GM12878 (cell line): ENCODE results near the gene DDR1.
"Not testable (repeated sequence)": the region's sequence is repeated elsewhere in the genome, so short reads cannot be mapped to it uniquely, and the experiment has no call there.

ENCODE experiments used
- EZH2 ChIP-seq: IDR thresholded peaks from 2 replicates; pipeline ENCODE4 v1.6.1; 2012; ENCODE audit warnings: low read depth, mild to moderate bottlenecking, control low read depth, inconsistent platforms, low read length, borderline replicate concordance; ENCODE audit not compliant: control insufficient read depth
- JUNB ChIP-seq: IDR thresholded peaks from 2 replicates; pipeline ENCODE4 v1.6.1; 2016; ENCODE audit warnings: antibody characterized with exemption, mild to moderate bottlenecking
- POLR2A ChIP-seq: IDR thresholded peaks from 2 replicates; pipeline ENCODE4 v1.6.1; 2011; ENCODE audit warnings: low read depth, mild to moderate bottlenecking, low read length
- SUZ12 ChIP-seq: fragments of 200-600 bp; sonication (generic); IDR thresholded peaks from one replicate; pipeline ENCODE4 v1.6.1; 2018; ENCODE audit warnings: antibody characterized with exemption, mild to moderate bottlenecking; ENCODE audit not compliant: unreplicated experiment
- TBL1XR1 ChIP-seq: IDR thresholded peaks from 2 replicates; pipeline ENCODE4 v1.6.1; 2012; ENCODE audit warnings: low read depth, low read length, improper control_type of control experiment
- ZNF274 ChIP-seq: IDR thresholded peaks from one replicate; pipeline ENCODE4 v1.8.0; 2011; ENCODE audit not compliant: insufficient read length, insufficient read depth
- ZNF384 ChIP-seq: IDR thresholded peaks from 2 replicates; pipeline ENCODE4 v1.6.1; 2012; ENCODE audit warnings: low read depth, mild to moderate bottlenecking, low read length, improper control_type of control experiment, borderline replicate concordance
- TF ChIP-seq, protein P1 (sequence below): IDR thresholded peaks from 2 replicates; pipeline ENCODE4 v1.6.1; 2012; ENCODE audit warnings: low read depth, low read length, improper control_type of control experiment
- TF ChIP-seq, protein P2 (sequence below): IDR thresholded peaks from 2 replicates; pipeline ENCODE4 v1.6.1; 2012; ENCODE audit warnings: low read length, inconsistent platforms
- TF ChIP-seq, protein P3 (sequence below), 3 experiments: IDR thresholded peaks in 2 of 3; conservative IDR thresholded peaks in 1 of 3; 2 replicates each; pipeline ENCODE4 v1.5.1; 2011; ENCODE audit warnings: low read depth in 3 of 3, low read length in 3 of 3, mild to moderate bottlenecking in 3 of 3, control low read depth in 2 of 3, moderate library complexity in 2 of 3, inconsistent platforms in 1 of 3, mixed read lengths in 1 of 3; ENCODE audit not compliant: control insufficient read depth in 2 of 3, insufficient read depth in 1 of 3; ENCODE audit errors: extremely low read depth in 1 of 3
- TF ChIP-seq, protein P4 (sequence below): fragments of 450-650 bp; IDR thresholded peaks from 2 replicates; pipeline ENCODE4 v1.6.1; 2017; ENCODE audit warnings: low read depth, mild to moderate bottlenecking, moderate library complexity
- TF ChIP-seq, protein P5 (sequence below): fragments of 150-350 bp; IDR thresholded peaks from 2 replicates; pipeline ENCODE4 v1.6.1; 2016; ENCODE audit warnings: low read depth, low read length
- TF ChIP-seq, protein P6 (sequence below): IDR thresholded peaks from 2 replicates; pipeline ENCODE4 v1.6.1; 2012; ENCODE audit warnings: mild to moderate bottlenecking, low read depth, low read length

DNA sequence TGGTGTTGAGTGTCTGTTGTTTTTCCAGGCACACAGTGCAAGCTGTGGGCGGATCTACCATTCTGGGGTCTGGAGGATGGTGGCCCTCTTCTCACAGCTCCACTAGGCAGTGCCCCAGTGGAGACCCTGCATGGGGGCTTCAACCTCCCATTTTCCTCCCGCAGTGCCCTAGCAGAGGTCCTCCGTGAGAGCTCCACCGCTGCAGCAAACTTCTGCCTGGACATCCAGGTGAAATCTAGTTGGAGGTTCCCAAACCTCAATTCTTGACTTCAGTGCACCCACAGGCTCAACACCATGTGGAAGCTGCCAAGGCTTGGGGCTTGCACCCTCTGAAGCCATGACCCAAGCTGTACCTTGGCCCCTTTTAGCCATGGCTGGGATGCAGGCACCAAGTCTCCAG is 24.6 kb upstream of the DDR1 start:
- TF ChIP-seq, protein P1, sequence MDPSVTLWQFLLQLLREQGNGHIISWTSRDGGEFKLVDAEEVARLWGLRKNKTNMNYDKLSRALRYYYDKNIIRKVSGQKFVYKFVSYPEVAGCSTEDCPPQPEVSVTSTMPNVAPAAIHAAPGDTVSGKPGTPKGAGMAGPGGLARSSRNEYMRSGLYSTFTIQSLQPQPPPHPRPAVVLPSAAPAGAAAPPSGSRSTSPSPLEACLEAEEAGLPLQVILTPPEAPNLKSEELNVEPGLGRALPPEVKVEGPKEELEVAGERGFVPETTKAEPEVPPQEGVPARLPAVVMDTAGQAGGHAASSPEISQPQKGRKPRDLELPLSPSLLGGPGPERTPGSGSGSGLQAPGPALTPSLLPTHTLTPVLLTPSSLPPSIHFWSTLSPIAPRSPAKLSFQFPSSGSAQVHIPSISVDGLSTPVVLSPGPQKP = not testable (repeated sequence)
- not testable (repeated sequence) for TF ChIP-seq SUZ12, ZNF384, ZNF274, EZH2, TBL1XR1, JUNB, POLR2A
- TF ChIP-seq, protein P2, sequence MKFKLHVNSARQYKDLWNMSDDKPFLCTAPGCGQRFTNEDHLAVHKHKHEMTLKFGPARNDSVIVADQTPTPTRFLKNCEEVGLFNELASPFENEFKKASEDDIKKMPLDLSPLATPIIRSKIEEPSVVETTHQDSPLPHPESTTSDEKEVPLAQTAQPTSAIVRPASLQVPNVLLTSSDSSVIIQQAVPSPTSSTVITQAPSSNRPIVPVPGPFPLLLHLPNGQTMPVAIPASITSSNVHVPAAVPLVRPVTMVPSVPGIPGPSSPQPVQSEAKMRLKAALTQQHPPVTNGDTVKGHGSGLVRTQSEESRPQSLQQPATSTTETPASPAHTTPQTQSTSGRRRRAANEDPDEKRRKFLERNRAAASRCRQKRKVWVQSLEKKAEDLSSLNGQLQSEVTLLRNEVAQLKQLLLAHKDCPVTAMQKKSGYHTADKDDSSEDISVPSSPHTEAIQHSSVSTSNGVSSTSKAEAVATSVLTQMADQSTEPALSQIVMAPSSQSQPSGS = not testable (repeated sequence)
- TF ChIP-seq, protein P3, sequence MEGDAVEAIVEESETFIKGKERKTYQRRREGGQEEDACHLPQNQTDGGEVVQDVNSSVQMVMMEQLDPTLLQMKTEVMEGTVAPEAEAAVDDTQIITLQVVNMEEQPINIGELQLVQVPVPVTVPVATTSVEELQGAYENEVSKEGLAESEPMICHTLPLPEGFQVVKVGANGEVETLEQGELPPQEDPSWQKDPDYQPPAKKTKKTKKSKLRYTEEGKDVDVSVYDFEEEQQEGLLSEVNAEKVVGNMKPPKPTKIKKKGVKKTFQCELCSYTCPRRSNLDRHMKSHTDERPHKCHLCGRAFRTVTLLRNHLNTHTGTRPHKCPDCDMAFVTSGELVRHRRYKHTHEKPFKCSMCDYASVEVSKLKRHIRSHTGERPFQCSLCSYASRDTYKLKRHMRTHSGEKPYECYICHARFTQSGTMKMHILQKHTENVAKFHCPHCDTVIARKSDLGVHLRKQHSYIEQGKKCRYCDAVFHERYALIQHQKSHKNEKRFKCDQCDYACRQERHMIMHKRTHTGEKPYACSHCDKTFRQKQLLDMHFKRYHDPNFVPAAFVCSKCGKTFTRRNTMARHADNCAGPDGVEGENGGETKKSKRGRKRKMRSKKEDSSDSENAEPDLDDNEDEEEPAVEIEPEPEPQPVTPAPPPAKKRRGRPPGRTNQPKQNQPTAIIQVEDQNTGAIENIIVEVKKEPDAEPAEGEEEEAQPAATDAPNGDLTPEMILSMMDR (IDR thresholded peaks at IDR 0.05 in 2 of 3, conservative IDR thresholded peaks at IDR 0.05 in 1 of 3; ENCODE audit: control insufficient read depth in 2 of 3, extremely low read depth in 1 of 3, insufficient read depth in 1 of 3, low read depth in 3 of 3, low read length in 3 of 3) = not testable (repeated sequence)
- TF ChIP-seq, protein P4, sequence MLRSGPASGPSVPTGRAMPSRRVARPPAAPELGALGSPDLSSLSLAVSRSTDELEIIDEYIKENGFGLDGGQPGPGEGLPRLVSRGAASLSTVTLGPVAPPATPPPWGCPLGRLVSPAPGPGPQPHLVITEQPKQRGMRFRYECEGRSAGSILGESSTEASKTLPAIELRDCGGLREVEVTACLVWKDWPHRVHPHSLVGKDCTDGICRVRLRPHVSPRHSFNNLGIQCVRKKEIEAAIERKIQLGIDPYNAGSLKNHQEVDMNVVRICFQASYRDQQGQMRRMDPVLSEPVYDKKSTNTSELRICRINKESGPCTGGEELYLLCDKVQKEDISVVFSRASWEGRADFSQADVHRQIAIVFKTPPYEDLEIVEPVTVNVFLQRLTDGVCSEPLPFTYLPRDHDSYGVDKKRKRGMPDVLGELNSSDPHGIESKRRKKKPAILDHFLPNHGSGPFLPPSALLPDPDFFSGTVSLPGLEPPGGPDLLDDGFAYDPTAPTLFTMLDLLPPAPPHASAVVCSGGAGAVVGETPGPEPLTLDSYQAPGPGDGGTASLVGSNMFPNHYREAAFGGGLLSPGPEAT = not testable (repeated sequence)
- TF ChIP-seq, protein P5, sequence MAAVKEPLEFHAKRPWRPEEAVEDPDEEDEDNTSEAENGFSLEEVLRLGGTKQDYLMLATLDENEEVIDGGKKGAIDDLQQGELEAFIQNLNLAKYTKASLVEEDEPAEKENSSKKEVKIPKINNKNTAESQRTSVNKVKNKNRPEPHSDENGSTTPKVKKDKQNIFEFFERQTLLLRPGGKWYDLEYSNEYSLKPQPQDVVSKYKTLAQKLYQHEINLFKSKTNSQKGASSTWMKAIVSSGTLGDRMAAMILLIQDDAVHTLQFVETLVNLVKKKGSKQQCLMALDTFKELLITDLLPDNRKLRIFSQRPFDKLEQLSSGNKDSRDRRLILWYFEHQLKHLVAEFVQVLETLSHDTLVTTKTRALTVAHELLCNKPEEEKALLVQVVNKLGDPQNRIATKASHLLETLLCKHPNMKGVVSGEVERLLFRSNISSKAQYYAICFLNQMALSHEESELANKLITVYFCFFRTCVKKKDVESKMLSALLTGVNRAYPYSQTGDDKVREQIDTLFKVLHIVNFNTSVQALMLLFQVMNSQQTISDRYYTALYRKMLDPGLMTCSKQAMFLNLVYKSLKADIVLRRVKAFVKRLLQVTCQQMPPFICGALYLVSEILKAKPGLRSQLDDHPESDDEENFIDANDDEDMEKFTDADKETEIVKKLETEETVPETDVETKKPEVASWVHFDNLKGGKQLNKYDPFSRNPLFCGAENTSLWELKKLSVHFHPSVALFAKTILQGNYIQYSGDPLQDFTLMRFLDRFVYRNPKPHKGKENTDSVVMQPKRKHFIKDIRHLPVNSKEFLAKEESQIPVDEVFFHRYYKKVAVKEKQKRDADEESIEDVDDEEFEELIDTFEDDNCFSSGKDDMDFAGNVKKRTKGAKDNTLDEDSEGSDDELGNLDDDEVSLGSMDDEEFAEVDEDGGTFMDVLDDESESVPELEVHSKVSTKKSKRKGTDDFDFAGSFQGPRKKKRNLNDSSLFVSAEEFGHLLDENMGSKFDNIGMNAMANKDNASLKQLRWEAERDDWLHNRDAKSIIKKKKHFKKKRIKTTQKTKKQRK = not testable (repeated sequence)
- TF ChIP-seq, protein P6, sequence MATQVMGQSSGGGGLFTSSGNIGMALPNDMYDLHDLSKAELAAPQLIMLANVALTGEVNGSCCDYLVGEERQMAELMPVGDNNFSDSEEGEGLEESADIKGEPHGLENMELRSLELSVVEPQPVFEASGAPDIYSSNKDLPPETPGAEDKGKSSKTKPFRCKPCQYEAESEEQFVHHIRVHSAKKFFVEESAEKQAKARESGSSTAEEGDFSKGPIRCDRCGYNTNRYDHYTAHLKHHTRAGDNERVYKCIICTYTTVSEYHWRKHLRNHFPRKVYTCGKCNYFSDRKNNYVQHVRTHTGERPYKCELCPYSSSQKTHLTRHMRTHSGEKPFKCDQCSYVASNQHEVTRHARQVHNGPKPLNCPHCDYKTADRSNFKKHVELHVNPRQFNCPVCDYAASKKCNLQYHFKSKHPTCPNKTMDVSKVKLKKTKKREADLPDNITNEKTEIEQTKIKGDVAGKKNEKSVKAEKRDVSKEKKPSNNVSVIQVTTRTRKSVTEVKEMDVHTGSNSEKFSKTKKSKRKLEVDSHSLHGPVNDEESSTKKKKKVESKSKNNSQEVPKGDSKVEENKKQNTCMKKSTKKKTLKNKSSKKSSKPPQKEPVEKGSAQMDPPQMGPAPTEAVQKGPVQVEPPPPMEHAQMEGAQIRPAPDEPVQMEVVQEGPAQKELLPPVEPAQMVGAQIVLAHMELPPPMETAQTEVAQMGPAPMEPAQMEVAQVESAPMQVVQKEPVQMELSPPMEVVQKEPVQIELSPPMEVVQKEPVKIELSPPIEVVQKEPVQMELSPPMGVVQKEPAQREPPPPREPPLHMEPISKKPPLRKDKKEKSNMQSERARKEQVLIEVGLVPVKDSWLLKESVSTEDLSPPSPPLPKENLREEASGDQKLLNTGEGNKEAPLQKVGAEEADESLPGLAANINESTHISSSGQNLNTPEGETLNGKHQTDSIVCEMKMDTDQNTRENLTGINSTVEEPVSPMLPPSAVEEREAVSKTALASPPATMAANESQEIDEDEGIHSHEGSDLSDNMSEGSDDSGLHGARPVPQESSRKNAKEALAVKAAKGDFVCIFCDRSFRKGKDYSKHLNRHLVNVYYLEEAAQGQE = not testable (repeated sequence)
